Psoas muscle (tissue), 8 donors: ENCODE data around the gene SYCN. TPM values are rescaled to one million over a fixed set of nuclear protein-coding genes. Genes with fewer than 3 reads are reported as not detected.
"Not testable (repeated sequence)": the region's sequence is repeated elsewhere in the genome, so short reads cannot be mapped to it uniquely, and the experiment has no call there.

Experiments
- ATAC-seq, 4 donors: fragments of 200-7000 bp; cut with Tn5 transposase; one replicate each; pipeline ENCODE4 v1.9.1; 2020; ENCODE audit warnings: moderate library complexity in 3 of 4, mild to moderate bottlenecking in 2 of 4
- DNase-seq, 2 donors: peaks; one replicate each; pipeline ENCODE4 v3.0.0-alpha.2; 2020
- H3K27ac ChIP-seq: fragments of 200-600 bp; one replicate; pipeline ENCODE4 v1.8.0; 2022
- H3K27me3 ChIP-seq, 3 donors: fragments of 200-600 bp in 1 of 3; one replicate each; pipeline versions ENCODE4 v1.6.1 to v1.8.0; 2013 to 2022; ENCODE audit warnings: low read length in 2 of 3, mild to moderate bottlenecking in 2 of 3, moderate library complexity in 1 of 3; ENCODE audit not compliant: insufficient read depth in 3 of 3
- H3K36me3 ChIP-seq, 2 donors: fragments of 200-600 bp in 1 of 2; one replicate each; pipeline versions ENCODE4 v1.6.1 to v1.8.0; 2013 to 2022; ENCODE audit warnings: low read depth in 1 of 2, mild to moderate bottlenecking in 1 of 2, moderate library complexity in 1 of 2; ENCODE audit not compliant: insufficient read depth in 1 of 2
- H3K4me1 ChIP-seq: fragments of 200-600 bp; one replicate; pipeline ENCODE4 v1.8.0; 2022
- H3K4me3 ChIP-seq: fragments of 200-600 bp; one replicate; pipeline ENCODE4 v1.8.0; 2022; ENCODE audit warnings: mild to moderate bottlenecking
- H3K9me3 ChIP-seq: fragments of 200-600 bp; one replicate; pipeline ENCODE4 v1.8.0; 2022
- WGBS, 3 donors: extraction: QIAGEN DNeasy Blood & Tissue Kit; methylation state at CpG; one replicate each; pipeline versions ENCODE4 v1.1.6 to v1.1.7; 2013; 5-methylcytosine and 5-hydroxymethylcytosine counted together
- intact Hi-C, 2 donors: fragments of 100-400 bp; cut with DNase I; formaldehyde crosslinking; loops; one replicate each; pipeline versions ENCODE4 v1.11.0 to v1.14.2; 2022
- polyA plus RNA-seq, 3 donors: library from polyadenylated mRNA; stranded (reverse); fragments of 200-250 nt; gene quantifications; one replicate each; pipeline ENCODE4 v1.2.3, GENCODE V29; 2013
- total RNA-seq, 4 donors: library from RNA; stranded (reverse); fragmentation: NEBNext Ultra II Directional in 2 of 4; extraction: Animal tissue kit (Norgen Biotek cat#: 25700) in 2 of 4; gene quantifications; one replicate each; pipeline versions ENCODE4 v1.2.1 to v1.2.4, GENCODE V29; 2021 to 2023
- TF ChIP-seq, protein P1 (sequence below): fragments of 200-600 bp; IDR thresholded peaks from one replicate; pipeline ENCODE4 v1.8.0; 2022; ENCODE audit warnings: antibody characterized with exemption
- donor health status: healthy with polysubstance abuse.
- donor health status: DM: no; HTN: no; CAD: no; lungs with moderate emphysema.
- donor health status: Bipolar disorder and iron deficiency.
- donor health status: healthy.
- donor health status: DM: yes; HTN: yes; CAD: no.
- donor health status: DM: no; HTN: no; CAD: no.
- donor health status: DM: no; HTN: no; CAD: no.
- donor health status: DM: yes; HTN: yes; CAD: no.

The SYCN gene
- total and polyA plus RNA-seq, 7 donors = 1.3 TPM; not detected in 6

DNA sequence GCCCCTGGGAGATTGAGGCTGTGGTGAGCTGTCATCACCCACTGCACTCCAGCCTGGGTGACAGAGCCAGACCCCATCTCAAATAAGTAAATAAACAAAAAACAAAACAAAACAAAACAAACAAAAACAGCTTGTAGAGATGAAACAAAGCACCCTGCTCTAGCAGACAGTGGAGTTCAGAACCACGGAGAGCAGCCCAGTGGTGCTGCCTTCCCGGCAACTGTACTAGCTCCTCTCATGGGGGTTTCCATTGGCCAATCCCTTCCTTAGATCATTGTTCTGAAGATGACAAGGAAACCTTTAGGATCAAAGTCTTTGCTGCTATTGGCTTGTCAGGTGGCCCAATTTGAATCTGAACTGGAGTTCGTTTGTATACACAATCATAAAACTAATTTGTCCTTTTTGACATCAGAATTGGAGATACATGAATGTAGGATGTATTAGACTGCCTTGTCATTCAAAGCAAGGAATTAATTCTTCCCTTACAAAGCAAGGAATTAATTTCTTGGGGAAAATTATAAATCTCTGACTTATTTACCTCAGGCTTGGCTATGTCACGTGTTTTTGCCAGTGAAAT, 19.7 kb upstream of the SYCN start:
- 17 to 26% (median 18%) methylated on average over 4 of the region's 4 CpGs for WGBS, 3 donors
- DNase-seq = no peak
- Histone ChIP-seq H3K4me3 (no peak overlapping the region), H3K27ac (no peak overlapping the region), H3K4me1 (no peaks in the 10 kb centered on the region), H3K9me3 (no peaks in the 10 kb centered on the region), H3K27me3 (peaks cover 0 to 38% (median 8%) of the 10 kb centered on the region in 3 donors), H3K36me3 (no peaks in the 10 kb centered on the region)
- TF ChIP-seq, protein P1, sequence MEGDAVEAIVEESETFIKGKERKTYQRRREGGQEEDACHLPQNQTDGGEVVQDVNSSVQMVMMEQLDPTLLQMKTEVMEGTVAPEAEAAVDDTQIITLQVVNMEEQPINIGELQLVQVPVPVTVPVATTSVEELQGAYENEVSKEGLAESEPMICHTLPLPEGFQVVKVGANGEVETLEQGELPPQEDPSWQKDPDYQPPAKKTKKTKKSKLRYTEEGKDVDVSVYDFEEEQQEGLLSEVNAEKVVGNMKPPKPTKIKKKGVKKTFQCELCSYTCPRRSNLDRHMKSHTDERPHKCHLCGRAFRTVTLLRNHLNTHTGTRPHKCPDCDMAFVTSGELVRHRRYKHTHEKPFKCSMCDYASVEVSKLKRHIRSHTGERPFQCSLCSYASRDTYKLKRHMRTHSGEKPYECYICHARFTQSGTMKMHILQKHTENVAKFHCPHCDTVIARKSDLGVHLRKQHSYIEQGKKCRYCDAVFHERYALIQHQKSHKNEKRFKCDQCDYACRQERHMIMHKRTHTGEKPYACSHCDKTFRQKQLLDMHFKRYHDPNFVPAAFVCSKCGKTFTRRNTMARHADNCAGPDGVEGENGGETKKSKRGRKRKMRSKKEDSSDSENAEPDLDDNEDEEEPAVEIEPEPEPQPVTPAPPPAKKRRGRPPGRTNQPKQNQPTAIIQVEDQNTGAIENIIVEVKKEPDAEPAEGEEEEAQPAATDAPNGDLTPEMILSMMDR = no peak
- ATAC-seq = no peak
- intact Hi-C loops = no loop called here

DNA sequence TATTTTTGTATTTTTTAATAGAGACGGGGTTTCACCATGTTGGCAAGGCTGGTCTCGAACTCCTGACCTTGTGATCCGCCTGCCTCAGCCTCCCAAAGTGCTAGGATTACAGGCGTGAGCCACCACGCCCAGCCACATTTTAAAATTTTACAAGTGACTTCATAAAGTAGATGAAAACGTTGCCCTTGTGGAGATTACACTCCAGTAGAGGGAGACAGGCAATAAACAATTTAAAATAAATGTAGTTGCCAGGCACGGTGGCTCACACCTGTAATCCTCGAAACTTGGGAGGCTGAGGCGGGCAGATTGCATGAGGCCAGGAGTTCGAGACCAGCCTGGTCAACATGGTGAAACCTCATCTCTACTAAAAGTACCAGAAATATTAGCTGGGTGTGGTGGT, 15.0 kb upstream of the SYCN start:
- intact Hi-C loops, H3K4me3 ChIP-seq, H3K9me3 ChIP-seq, H3K4me1 ChIP-seq, ATAC-seq, H3K36me3 ChIP-seq, DNase-seq, H3K27ac ChIP-seq: not testable (repeated sequence)
- peaks cover 0 to 42% (median 8%) of the 10 kb centered on the region in 3 donors for H3K27me3 ChIP-seq
- 68 to 72% (median 68%) methylated on average over 10 of the region's 10 CpGs for WGBS, 3 donors

DNA sequence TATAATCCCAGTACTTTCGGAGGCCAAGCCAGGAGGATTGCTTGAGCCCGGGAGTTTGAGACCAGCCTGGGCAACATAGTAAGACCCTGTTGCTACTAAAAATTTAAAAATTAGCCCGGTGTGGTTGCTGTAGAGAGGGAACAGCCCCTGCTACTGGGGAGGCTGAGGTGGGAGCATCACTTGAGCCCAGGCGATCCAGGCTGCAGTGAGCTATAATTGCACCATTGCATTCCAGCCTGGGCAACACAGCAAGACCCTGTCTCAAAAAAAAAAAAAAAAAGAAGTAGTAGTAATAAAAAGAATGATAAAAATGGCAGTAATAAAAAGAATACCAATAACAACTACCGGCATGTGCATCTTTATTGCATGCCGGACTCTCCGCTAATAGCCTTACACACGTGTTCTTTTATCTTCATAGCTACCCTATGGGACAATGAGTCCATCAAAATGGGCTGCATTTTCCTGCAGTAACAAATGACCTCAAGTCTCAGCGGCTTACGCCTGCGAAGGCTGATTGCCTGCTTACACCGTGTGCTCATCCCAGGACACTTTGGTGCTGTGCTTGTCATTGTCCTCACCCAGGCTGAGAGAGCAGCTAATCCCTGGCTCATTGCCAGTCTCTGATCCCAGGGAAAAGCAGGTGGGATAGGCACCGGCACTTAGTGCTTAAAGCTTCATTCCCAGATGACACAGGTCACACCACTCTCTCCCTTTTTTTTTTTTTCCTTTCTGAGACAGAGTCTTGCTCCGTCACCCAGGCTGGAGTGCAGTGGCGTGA, 14.4 kb upstream of the SYCN start:
- WGBS, 3 donors = 77 to 79% (median 78%) methylated on average over 15 of the region's 15 CpGs
- Histone ChIP-seq H3K4me3 (no peak overlapping the region), H3K27ac (no peak overlapping the region), H3K9me3 (no peaks in the 10 kb centered on the region), H3K36me3 (no peaks in the 10 kb centered on the region), H3K27me3 (peaks cover 0 to 37% (median 8%) of the 10 kb centered on the region in 3 donors), H3K4me1 (no peaks in the 10 kb centered on the region)
- TF ChIP-seq, protein P1 = no peak
- intact Hi-C loops = no loop called here
- ATAC-seq (no peak), DNase-seq (no peak)

DNA sequence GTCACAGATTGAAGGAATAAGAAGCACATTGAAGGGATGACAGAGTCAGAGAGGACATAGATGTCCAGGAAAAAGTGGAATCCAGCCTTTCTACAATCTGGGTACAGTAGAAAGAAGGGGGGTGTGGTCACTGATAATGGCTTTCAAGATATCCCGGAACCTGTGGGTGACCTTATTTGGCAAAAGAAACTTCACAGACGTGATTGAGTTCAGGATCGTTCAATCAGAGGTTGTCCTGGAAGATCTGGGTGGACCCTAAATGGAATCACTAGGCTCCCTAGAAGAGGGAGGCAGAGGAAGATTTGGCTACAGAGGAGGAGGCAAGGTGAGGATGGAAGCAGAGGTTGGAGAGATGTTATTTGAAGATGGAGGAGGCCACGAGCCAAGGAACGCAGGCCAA, 13.0 kb upstream of the SYCN start:
- Histone ChIP-seq H3K4me3 (no peak overlapping the region), H3K27ac (no peak overlapping the region), H3K27me3 (peaks cover 0 to 25% (median 8%) of the 10 kb centered on the region in 3 donors), H3K36me3 (no peaks in the 10 kb centered on the region), H3K9me3 (no peaks in the 10 kb centered on the region), H3K4me1 (no peaks in the 10 kb centered on the region)
- no peak for ATAC-seq
- 80 to 85% (median 81%) methylated on average over 5 of the region's 5 CpGs for WGBS, 3 donors
- intact Hi-C loops = no loop called here
- no peak for DNase-seq
- TF ChIP-seq, protein P1 = no peak

DNA sequence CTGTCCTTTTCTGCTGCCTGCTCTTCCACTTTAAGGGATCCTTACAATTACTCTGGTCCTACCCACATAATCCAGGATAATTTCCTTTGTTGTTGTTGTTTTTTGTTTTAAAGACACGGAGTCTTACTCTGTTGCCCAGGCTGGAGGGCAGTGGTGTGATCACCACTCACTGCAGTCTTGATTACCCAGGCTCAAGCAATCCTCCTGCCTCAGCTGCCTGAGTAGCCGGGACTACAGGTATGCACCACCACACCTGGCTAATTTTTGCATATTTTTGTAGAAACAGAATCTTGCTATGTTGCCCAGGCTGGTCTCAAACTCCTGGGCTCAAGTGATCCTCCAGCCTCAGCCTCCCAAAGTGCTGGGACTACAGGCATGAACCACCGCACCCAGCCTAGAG, 11.3 kb upstream of the SYCN start:
- H3K4me1 ChIP-seq, ATAC-seq, H3K4me3 ChIP-seq, H3K9me3 ChIP-seq, H3K27ac ChIP-seq, H3K36me3 ChIP-seq, DNase-seq, intact Hi-C loops: not testable (repeated sequence)
- peaks cover 0 to 25% (median 3%) of the 10 kb centered on the region in 3 donors for H3K27me3 ChIP-seq
- 88 to 91% (median 90%) methylated on average over 3 of the region's 3 CpGs for WGBS, 3 donors
